ENCODE data around the gene SLC25A21.

GRCh38 chr14:36658123-36659009 lies 514.0 kb downstream of the SLC25A21 start:
- TF ChIP-seq CTCF (conservative IDR thresholded peaks at IDR 0.05 in 1 of 2, IDR thresholded peaks at IDR 0.05 in 1 of 2; ENCODE audit: low read depth in 1 of 2, low read length in 2 of 2), result no peak
- TF ChIP-seq EZH2 (IDR thresholded peaks at IDR 0.05; ENCODE audit: low read length, missing control alignments), result no peak
